ENCODE results near the gene EPB41L5.
A peak's percentile ranks its signal among the peaks of the same experiment; 100 is the strongest.

The EPB41L5 gene

GRCh38 chr2:120208381-120209353 lies 195.8 kb downstream of the EPB41L5 start:
- H3K27ac Mint-ChIP-seq: no peak overlapping the region
- no peak for DNase-seq
- H3K4me1 Mint-ChIP-seq: no peaks in the 10 kb centered on the region
- no peak overlapping the region for H3K4me3 Mint-ChIP-seq
- no peak for ATAC-seq
- no peaks in the 10 kb centered on the region for H3K27me3 Mint-ChIP-seq
- H3K9me3 Mint-ChIP-seq: no peaks in the 10 kb centered on the region

GRCh38 chr2:120209427-120210269 lies 196.8 kb downstream of the EPB41L5 start:
- Mint-ChIP-seq H3K27me3 (no peaks in the 10 kb centered on the region), H3K9me3 (no peaks in the 10 kb centered on the region), H3K4me1 (no peaks in the 10 kb centered on the region), H3K4me3 (peak overlapping the region; percentile 12 to 57), H3K27ac (peak overlapping the region; percentile 37 to 83)
- no peak for DNase-seq
- ATAC-seq: peak; percentile 51

- Mint-ChIP-seq H3K4me1 (no peaks in the 10 kb centered on the region), H3K9me3 (no peaks in the 10 kb centered on the region), H3K27me3 (no peaks in the 10 kb centered on the region), H3K27ac (peak overlapping the region in 1 of 2 donors; percentile 83), H3K4me3 (peak overlapping the region; percentile 12 to 57)
- ATAC-seq (peak; percentile 67), DNase-seq (no peak)
Measured at GRCh38 chr2:120210270-120210693, 197.4 kb downstream of the EPB41L5 start.

GRCh38 chr2:120218181-120218580 lies 205.3 kb downstream of the EPB41L5 start:
- Mint-ChIP-seq H3K4me1 (peaks cover 33% of the 10 kb centered on the region), H3K9me3 (peaks cover 18 to 28% of the 10 kb centered on the region in 2 donors), H3K27me3 (no peaks in the 10 kb centered on the region), H3K4me3 (no peak overlapping the region), H3K27ac (no peak overlapping the region)
- DNase-seq (peak in 1 of 2 donors; percentile 1), ATAC-seq (no peak)

GRCh38 chr2:120219291-120219690 lies 206.4 kb downstream of the EPB41L5 start:
- no peak overlapping the region for H3K27ac Mint-ChIP-seq

GRCh38 chr2:120219766-120220165 lies 206.9 kb downstream of the EPB41L5 start:
- Mint-ChIP-seq H3K27me3 (no peaks in the 10 kb centered on the region), H3K4me1 (peaks cover 46% of the 10 kb centered on the region), H3K9me3 (peaks cover 18 to 28% of the 10 kb centered on the region in 2 donors), H3K4me3 (no peak overlapping the region), H3K27ac (no peak overlapping the region)
- peak in 1 of 2 donors; percentile 1 for DNase-seq
- no peak for ATAC-seq

More at GRCh38 chr2:120219291-120219690, 206.4 kb downstream of the EPB41L5 start:
- DNase-seq (peak in 1 of 2 donors; percentile 4), ATAC-seq (no peak)
- H3K9me3 Mint-ChIP-seq: peaks cover 18 to 28% of the 10 kb centered on the region in 2 donors
- H3K27me3 Mint-ChIP-seq: no peaks in the 10 kb centered on the region
- H3K4me3 Mint-ChIP-seq: no peak overlapping the region
- peaks cover 41% of the 10 kb centered on the region for H3K4me1 Mint-ChIP-seq

GRCh38 chr2:120220756-120221155 lies 207.9 kb downstream of the EPB41L5 start:
- DNase-seq: no peak
- Mint-ChIP-seq H3K9me3 (peaks cover 18 to 27% of the 10 kb centered on the region in 2 donors), H3K4me1 (peaks cover 54% of the 10 kb centered on the region), H3K27ac (peak overlapping the region; percentile 44 to 78), H3K4me3 (peak overlapping the region; percentile 29 to 51), H3K27me3 (no peaks in the 10 kb centered on the region)
- no peak for ATAC-seq

- ATAC-seq (no peak), DNase-seq (no peak)
- H3K9me3 Mint-ChIP-seq: peaks cover 9 to 18% of the 10 kb centered on the region in 2 donors
- H3K4me3 Mint-ChIP-seq: peak overlapping the region; percentile 79 to 84
- H3K27me3 Mint-ChIP-seq: no peaks in the 10 kb centered on the region
- H3K27ac Mint-ChIP-seq: peak overlapping the region; percentile 81 to 88
- H3K4me1 Mint-ChIP-seq: peaks cover 61% of the 10 kb centered on the region
Measured at GRCh38 chr2:120221616-120222015, 208.7 kb downstream of the EPB41L5 start.

- no peak for DNase-seq
- H3K27ac Mint-ChIP-seq: peak overlapping the region; percentile 88 to 89
- H3K27me3 Mint-ChIP-seq: no peaks in the 10 kb centered on the region
- H3K4me1 Mint-ChIP-seq: peaks cover 69% of the 10 kb centered on the region
- peak; percentile 9 for ATAC-seq
- peaks cover 5 to 12% of the 10 kb centered on the region in 2 donors for H3K9me3 Mint-ChIP-seq
- peak overlapping the region; percentile 79 to 84 for H3K4me3 Mint-ChIP-seq
Measured at GRCh38 chr2:120222186-120223033, 209.5 kb downstream of the EPB41L5 start.

GRCh38 chr2:120223034-120223912 lies 210.4 kb downstream of the EPB41L5 start, which contains the start of gene TMEM185B:
TMEM185B (minus strand) TSS chr2:120223400; CDS start chr2:120222976, 424 bp downstream.
- ATAC-seq (peak; percentile 88), DNase-seq (peak; percentile 87 to 89)
- Mint-ChIP-seq H3K9me3 (peaks cover 5 to 8% of the 10 kb centered on the region in 2 donors), H3K27ac (peak within 1 kb of the TSS; percentile 89 to 97), H3K4me3 (peak within 1 kb of the TSS; percentile 84 to 90), H3K4me1 (peaks cover 78% of the 10 kb centered on the region), H3K27me3 (no peaks in the 10 kb centered on the region)

GRCh38 chr2:120224256-120224655 lies 211.4 kb downstream of the EPB41L5 start:
- no peak for ATAC-seq
- H3K27ac Mint-ChIP-seq: peak overlapping the region in 1 of 2 donors; percentile 13
- DNase-seq: no peak
- no peaks in the 10 kb centered on the region for H3K27me3 Mint-ChIP-seq
- peaks cover 88% of the 10 kb centered on the region for H3K4me1 Mint-ChIP-seq
- H3K4me3 Mint-ChIP-seq: peak overlapping the region; percentile 84 to 90
- H3K9me3 Mint-ChIP-seq: peaks cover 5 to 8% of the 10 kb centered on the region in 2 donors

GRCh38 chr2:120224735-120225548 lies 212.1 kb downstream of the EPB41L5 start:
- H3K9me3 Mint-ChIP-seq: peaks cover 5 to 8% of the 10 kb centered on the region in 2 donors
- peak overlapping the region; percentile 84 to 90 for H3K4me3 Mint-ChIP-seq
- H3K27me3 Mint-ChIP-seq: no peaks in the 10 kb centered on the region
- ATAC-seq (no peak), DNase-seq (no peak)
- H3K27ac Mint-ChIP-seq: no peak overlapping the region
- H3K4me1 Mint-ChIP-seq: peaks cover 89% of the 10 kb centered on the region

GRCh38 chr2:120225549-120226065 lies 212.7 kb downstream of the EPB41L5 start:
- no peak overlapping the region for H3K4me3 Mint-ChIP-seq
- H3K9me3 Mint-ChIP-seq: peaks cover 5 to 8% of the 10 kb centered on the region in 2 donors
- DNase-seq (no peak), ATAC-seq (no peak)
- H3K27ac Mint-ChIP-seq: no peak overlapping the region
- peaks cover 89% of the 10 kb centered on the region for H3K4me1 Mint-ChIP-seq
- no peaks in the 10 kb centered on the region for H3K27me3 Mint-ChIP-seq

Measured in stimulated activated naive CD8-positive, alpha-beta T cell treated with anti-CD3 and anti-CD28 coated beads, Interleukin-15, amount 100 ng/mL, for 72 hours (primary cell).